Activated T-cell treated with anti-CD3 and anti-CD28 coated beads for 4 hours (primary cell): ENCODE results near the gene NCKAP5.
"Not testable (repeated sequence)": the region's sequence is repeated elsewhere in the genome, so short reads cannot be mapped to it uniquely, and the experiment has no call there.

Experiments used
- DNase-seq: peaks from one replicate; pipeline ENCODE4 v3.0.0-alpha.2; 2020

Gene NCKAP5

GRCh38 chr2:132726155-132726554 is 842.1 kb downstream of the NCKAP5 start:
- no peak for DNase-seq

- DNase-seq = no peak
These were observed 842.5 kb downstream of the NCKAP5 start for GRCh38 chr2:132725748-132726147.

- no peak for DNase-seq
These were observed 843.1 kb downstream of the NCKAP5 start for GRCh38 chr2:132725148-132725547.

GRCh38 chr2:132721938-132722337 is 846.3 kb downstream of the NCKAP5 start:
- no peak for DNase-seq

- no peak for DNase-seq
These were observed 847.9 kb downstream of the NCKAP5 start for GRCh38 chr2:132720393-132720792.

- no peak for DNase-seq
These were observed 848.8 kb downstream of the NCKAP5 start for GRCh38 chr2:132719480-132719879.

GRCh38 chr2:132716954-132717353 is 851.3 kb downstream of the NCKAP5 start:
- DNase-seq = no peak

- no peak for DNase-seq
These were observed 852.6 kb downstream of the NCKAP5 start for GRCh38 chr2:132715386-132716351.

GRCh38 chr2:132703396-132703795 is 864.9 kb downstream of the NCKAP5 start:
- no peak for DNase-seq

GRCh38 chr2:132701810-132702209 is 866.5 kb downstream of the NCKAP5 start:
- DNase-seq = no peak

GRCh38 chr2:132699802-132700201 is 868.5 kb downstream of the NCKAP5 start:
- not testable (repeated sequence) for DNase-seq

GRCh38 chr2:132698347-132698746 is 869.9 kb downstream of the NCKAP5 start:
- DNase-seq = not testable (repeated sequence)

GRCh38 chr2:132697556-132698205 is 870.6 kb downstream of the NCKAP5 start:
- DNase-seq = no peak

GRCh38 chr2:132692816-132693215 is 875.4 kb downstream of the NCKAP5 start:
- no peak for DNase-seq

- DNase-seq = no peak
These were observed 876.7 kb downstream of the NCKAP5 start for GRCh38 chr2:132691556-132691955.

GRCh38 chr2:132690664-132691303 is 877.5 kb downstream of the NCKAP5 start:
- no peak for DNase-seq

GRCh38 chr2:132681766-132682165 is 886.5 kb downstream of the NCKAP5 start:
- DNase-seq = no peak

GRCh38 chr2:132680544-132680943 is 887.7 kb downstream of the NCKAP5 start:
- DNase-seq = no peak

GRCh38 chr2:132678483-132678882 is 889.8 kb downstream of the NCKAP5 start:
- DNase-seq = no peak

GRCh38 chr2:132677661-132678060 is 890.6 kb downstream of the NCKAP5 start:
- no peak for DNase-seq

GRCh38 chr2:132676999-132677398 is 891.3 kb downstream of the NCKAP5 start:
- DNase-seq = no peak

- DNase-seq = no peak
These were observed 897.0 kb downstream of the NCKAP5 start for GRCh38 chr2:132671151-132671835.
